Prostate gland (tissue), 2 donors: ENCODE results near the gene CES2. TPM values are rescaled to one million over a fixed set of nuclear protein-coding genes. Genes with fewer than 3 reads are reported as not detected.

ENCODE experiments used
- DNase-seq: peaks from one replicate; pipeline ENCODE4 v3.0.0-alpha.2; 2019; ENCODE audit warnings: low spot score
- H3K27ac ChIP-seq, 2 donors: fragments of 200-600 bp; sonication (generic); 2 replicates each; pipeline ENCODE4 v1.5.1; 2017 to 2019
- H3K27me3 ChIP-seq: fragments of 200-600 bp; sonication (generic); replicated peaks from 2 replicates; pipeline ENCODE4 v1.5.1; 2019; ENCODE audit not compliant: insufficient read depth
- H3K36me3 ChIP-seq, 2 donors: fragments of 200-600 bp; sonication (generic); 1 replicate in 1 of 2; 2 replicates in 1 of 2; pipeline versions ENCODE4 v1.5.1 to v1.8.1; 2017 to 2019
- H3K4me1 ChIP-seq: fragments of 200-600 bp; sonication (generic); replicated peaks from 2 replicates; pipeline ENCODE4 v1.5.1; 2019
- H3K4me3 ChIP-seq, 2 donors: fragments of 200-600 bp; sonication (generic); 2 replicates each; pipeline ENCODE4 v1.5.1; 2017 to 2019
- H3K9me3 ChIP-seq: fragments of 200-600 bp; sonication (generic); 2 replicates; pipeline ENCODE4 v1.5.1; 2017
- POLR2A ChIP-seq: fragments of 450-650 bp; IDR thresholded peaks from one replicate; pipeline ENCODE4 v1.6.1; 2016; ENCODE audit warnings: antibody characterized with exemption, mild to moderate bottlenecking
- POLR2AphosphoS5 ChIP-seq: sonication (generic); formaldehyde crosslinking; IDR thresholded peaks from one replicate; pipeline ENCODE4 v1.6.1; 2017; ENCODE audit warnings: antibody characterized with exemption
- WGBS: methylation state at CpG from one replicate; pipeline ENCODE4 v1.1.5; 2018; 5-methylcytosine and 5-hydroxymethylcytosine counted together
- intact Hi-C: fragments of 100-400 bp; cut with DNase I; formaldehyde crosslinking; loops from one replicate; pipeline ENCODE4 v1.14.2; 2022
- total RNA-seq, 2 donors: library from RNA; depleted of rRNA; stranded (reverse); fragments of >200 nt; gene quantifications; one replicate each; pipeline ENCODE4 v1.1.0, GENCODE V29; 2016
- TF ChIP-seq, protein P1 (sequence below), 4 experiments: fragments of 200-600 bp in 2 of 4; fragments of 450-650 bp in 2 of 4; sonication (generic) in 2 of 4; IDR thresholded peaks; 1 replicate in 3 of 4; 2 replicates in 1 of 4; pipeline ENCODE4 v1.5.1; 2016 to 2019; ENCODE audit warnings: antibody characterized with exemption in 4 of 4, mild to moderate bottlenecking in 2 of 4, moderate library complexity in 2 of 4

CES2 gene
- total RNA-seq, 2 donors from 2014 or later = 36.3 to 61.5 TPM

DNA sequence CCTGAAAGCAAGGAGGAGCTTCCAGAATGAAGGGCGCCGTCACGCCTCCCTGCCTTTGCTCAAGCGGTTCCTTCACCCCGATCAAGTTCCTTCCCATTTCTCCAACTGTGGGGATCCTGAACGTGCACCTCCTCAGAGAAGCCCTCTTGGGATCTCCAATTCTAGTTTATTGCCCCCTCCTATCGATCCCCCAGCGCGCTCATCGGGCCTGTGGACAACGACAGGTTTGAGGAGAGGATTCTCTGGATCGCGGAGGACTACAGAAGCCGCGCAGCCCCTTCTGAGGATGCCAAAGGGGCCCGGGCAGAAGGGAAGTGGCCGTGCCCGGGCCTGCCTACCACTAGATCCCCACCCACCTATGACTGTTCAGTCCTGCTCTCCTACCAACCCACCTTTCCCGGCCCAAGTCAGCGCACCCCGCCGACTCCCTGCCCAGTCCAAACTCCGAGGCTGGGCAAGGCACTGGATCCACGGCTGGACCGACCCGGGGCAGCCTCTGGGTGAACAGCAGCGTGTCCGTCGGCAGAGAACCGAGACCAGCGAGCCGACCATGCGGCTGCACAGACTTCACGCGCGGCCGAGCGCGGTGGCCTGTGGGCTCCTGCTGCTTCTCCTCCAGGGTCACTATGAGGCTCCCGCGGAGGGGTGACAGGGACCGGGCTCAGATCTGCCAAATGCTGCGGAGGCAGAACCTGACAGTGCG is 13.0 kb downstream of the CES2 start:
- no peaks in the 10 kb centered on the region for H3K4me1 ChIP-seq
- H3K36me3 ChIP-seq = no peaks in the 10 kb centered on the region
- H3K27me3 ChIP-seq = no peaks in the 10 kb centered on the region
- under 1% methylated on average over 42 of the region's 44 CpGs for WGBS
- peak overlapping the region; percentile 35 to 41 for H3K4me3 ChIP-seq
- H3K27ac ChIP-seq = no peak overlapping the region
- intact Hi-C loops = no loop called here
- H3K9me3 ChIP-seq = no peaks in the 10 kb centered on the region
- TF ChIP-seq, protein P1, sequence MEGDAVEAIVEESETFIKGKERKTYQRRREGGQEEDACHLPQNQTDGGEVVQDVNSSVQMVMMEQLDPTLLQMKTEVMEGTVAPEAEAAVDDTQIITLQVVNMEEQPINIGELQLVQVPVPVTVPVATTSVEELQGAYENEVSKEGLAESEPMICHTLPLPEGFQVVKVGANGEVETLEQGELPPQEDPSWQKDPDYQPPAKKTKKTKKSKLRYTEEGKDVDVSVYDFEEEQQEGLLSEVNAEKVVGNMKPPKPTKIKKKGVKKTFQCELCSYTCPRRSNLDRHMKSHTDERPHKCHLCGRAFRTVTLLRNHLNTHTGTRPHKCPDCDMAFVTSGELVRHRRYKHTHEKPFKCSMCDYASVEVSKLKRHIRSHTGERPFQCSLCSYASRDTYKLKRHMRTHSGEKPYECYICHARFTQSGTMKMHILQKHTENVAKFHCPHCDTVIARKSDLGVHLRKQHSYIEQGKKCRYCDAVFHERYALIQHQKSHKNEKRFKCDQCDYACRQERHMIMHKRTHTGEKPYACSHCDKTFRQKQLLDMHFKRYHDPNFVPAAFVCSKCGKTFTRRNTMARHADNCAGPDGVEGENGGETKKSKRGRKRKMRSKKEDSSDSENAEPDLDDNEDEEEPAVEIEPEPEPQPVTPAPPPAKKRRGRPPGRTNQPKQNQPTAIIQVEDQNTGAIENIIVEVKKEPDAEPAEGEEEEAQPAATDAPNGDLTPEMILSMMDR (IDR thresholded peaks at IDR 0.05) = no peak
- TF ChIP-seq POLR2A (peak; percentile 15), POLR2AphosphoS5 (no peak)
- DNase-seq = no peak

DNA sequence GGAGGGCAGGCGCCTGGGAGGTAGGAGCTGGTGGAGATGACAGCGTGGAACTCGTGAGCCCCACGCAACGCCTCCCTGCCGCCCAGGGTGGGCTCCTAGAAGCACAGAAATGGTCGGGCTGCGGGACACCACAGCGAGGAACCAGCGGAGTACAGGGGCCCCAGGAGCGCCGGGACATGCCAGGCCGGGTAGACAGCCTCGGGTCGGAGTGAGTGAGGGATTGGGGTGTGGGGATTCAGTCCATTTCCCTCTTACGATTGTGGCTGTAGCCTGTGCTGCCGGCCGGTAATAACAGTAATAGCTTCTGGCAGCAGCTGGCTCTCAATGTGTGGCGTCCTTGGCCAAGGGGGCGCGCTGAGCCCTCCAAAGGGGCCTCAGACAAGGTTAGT is 13.5 kb downstream of the CES2 start:
- DNase-seq = no peak
- Histone ChIP-seq H3K27me3 (no peaks in the 10 kb centered on the region), H3K4me1 (no peaks in the 10 kb centered on the region), H3K9me3 (no peaks in the 10 kb centered on the region), H3K4me3 (peak overlapping the region; percentile 35 to 41), H3K27ac (no peak overlapping the region), H3K36me3 (no peaks in the 10 kb centered on the region)
- 16% methylated on average over 21 of the region's 21 CpGs for WGBS
- intact Hi-C loops = no loop called here
- TF ChIP-seq, protein P1 (IDR thresholded peaks at IDR 0.05) = no peak

DNA sequence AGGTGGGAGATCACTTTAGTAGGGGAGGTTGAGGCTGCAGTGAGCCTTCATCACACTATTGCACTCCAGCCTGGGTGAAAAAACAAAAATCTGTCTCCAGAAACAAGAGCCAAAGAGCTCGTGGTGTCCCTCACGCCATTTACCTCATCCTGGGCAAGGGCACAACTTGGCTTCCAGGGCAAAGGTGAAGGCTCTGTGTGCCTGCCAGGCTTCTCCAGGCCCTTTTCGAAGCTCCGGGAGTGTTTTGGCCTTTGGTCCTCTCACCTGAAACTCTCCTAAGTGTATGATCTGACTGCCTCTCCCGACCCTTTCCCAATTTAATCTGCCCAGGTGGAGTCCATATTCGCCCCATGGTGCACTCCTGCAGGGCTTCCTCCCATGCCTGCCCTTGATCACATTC is 14.2 kb downstream of the CES2 start:
- H3K4me3 ChIP-seq = no peak overlapping the region
- intact Hi-C loops = no loop called here
- TF ChIP-seq, protein P1 (IDR thresholded peaks at IDR 0.05) = no peak
- no peak for TF ChIP-seq POLR2AphosphoS5
- no peak for TF ChIP-seq POLR2A
- H3K27me3 ChIP-seq = no peaks in the 10 kb centered on the region
- H3K9me3 ChIP-seq = no peaks in the 10 kb centered on the region
- 82% methylated on average over 6 of the region's 6 CpGs for WGBS
- H3K4me1 ChIP-seq = no peaks in the 10 kb centered on the region
- H3K36me3 ChIP-seq = no peaks in the 10 kb centered on the region
- DNase-seq = no peak
- H3K27ac ChIP-seq = no peak overlapping the region

DNA sequence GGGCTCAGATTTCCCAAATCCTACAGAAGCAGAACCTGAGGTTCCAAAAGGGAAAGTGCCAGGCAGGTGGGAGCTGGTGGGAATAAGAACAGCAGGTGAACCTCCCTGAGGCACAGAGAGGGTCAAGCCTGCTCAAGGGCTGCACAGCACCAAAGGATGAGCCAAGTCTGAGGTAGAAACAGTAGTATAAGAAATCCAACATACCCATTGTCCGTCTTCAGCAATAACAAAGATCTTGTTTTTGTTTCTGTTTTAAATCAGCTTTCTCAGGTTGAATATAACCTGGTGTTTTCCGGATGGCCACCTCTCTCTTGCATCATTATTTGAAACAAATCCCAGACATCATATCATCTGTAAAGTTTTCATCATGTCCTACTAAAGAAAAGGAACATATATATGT is 15.1 kb downstream of the CES2 start:
- TF ChIP-seq POLR2AphosphoS5 = no peak
- TF ChIP-seq POLR2A = no peak
- DNase-seq = no peak
- WGBS = 84% methylated on average over 2 of the region's 2 CpGs
- Histone ChIP-seq H3K27ac (no peak overlapping the region), H3K36me3 (no peaks in the 10 kb centered on the region), H3K4me1 (no peaks in the 10 kb centered on the region), H3K27me3 (no peaks in the 10 kb centered on the region), H3K9me3 (no peaks in the 10 kb centered on the region), H3K4me3 (no peak overlapping the region)
- intact Hi-C loops = loop anchor here (5.0 kb wide), 1 partner anchor 202 kb away; the partner anchor contains the start of gene B3GNT9

DNA sequence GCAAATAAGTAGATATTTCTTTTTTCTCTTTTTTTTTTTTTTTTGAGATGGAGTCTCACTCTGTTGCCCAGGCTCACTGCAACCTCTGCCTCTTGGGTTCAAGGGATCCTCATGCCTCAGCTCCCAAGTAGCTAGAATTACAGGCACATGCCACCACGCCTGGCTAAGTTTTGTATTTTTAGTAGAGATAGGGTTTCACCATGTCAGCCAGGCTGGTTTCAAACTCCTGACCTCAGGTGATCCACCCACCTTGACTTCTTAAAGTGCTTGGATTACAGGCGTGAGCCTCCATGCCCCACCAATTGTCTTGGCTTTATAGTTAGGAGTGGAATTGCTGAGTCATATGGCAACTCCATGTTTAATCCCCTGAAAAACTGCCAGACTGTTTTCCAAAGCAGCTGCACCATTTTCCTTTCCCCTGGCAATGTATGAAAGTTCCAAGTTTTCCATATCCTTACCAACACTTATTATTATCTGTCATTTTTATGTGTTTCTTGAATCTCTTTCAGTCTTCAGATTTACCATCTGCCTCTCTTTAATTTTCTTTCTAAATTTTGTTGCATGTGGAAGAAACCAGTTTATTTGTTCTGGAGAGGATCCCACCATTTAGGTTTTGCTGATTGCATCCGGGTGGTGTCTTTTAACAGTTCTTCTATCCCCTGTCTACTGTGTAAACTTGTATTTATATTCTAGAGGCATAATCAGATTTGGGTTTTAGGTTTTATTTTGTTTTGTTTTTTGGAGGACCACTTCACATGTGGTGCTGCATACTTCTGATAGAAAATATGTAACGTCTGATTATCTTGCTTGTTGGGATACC is 15.9 kb downstream of the CES2 start:
- WGBS = 85% methylated on average over 4 of the region's 4 CpGs
- intact Hi-C loops = loop anchor here (5.0 kb wide), 1 partner anchor 201 kb away; the partner anchor contains the start of gene B3GNT9
- no peak for DNase-seq
- Histone ChIP-seq H3K27ac (no peak overlapping the region), H3K27me3 (no peaks in the 10 kb centered on the region), H3K4me1 (no peaks in the 10 kb centered on the region), H3K4me3 (no peak overlapping the region), H3K36me3 (no peaks in the 10 kb centered on the region), H3K9me3 (no peaks in the 10 kb centered on the region)
- TF ChIP-seq, protein P1 (IDR thresholded peaks at IDR 0.05) = no peak
- TF ChIP-seq POLR2AphosphoS5 (no peak), POLR2A (no peak)
